ENCODE data around the gene MYO18B. TPM values are rescaled to one million over a fixed set of nuclear protein-coding genes. Genes with fewer than 3 reads are reported as not detected.

MYO18B gene
- total and polyA plus RNA-seq, 7 experiments from 2014 or later = 0.22 to 0.97 (median 0.42) TPM; not detected in 2

- no peak overlapping the region for H3K4me3 Mint-ChIP-seq
- ChIA-PET CTCF (no interaction called here), POLR2A (no interaction called here)
- no peaks in the 10 kb centered on the region for H3K4me1 Mint-ChIP-seq
- no peaks in the 10 kb centered on the region for H3K9me3 ChIP-seq (ENCODE audit: control insufficient read depth in 2 of 3, low read length in 3 of 3)
- no peak overlapping the region for H3K27ac ChIP-seq (ENCODE audit: low read depth, low read length)
- H3K4me3 ChIP-seq (ENCODE audit: low read length) = no peak overlapping the region
- peaks cover 18 to 42% (median 33%) of the 10 kb centered on the region in 5 donors for H3K27me3 Mint-ChIP-seq
- intact Hi-C loops (cut with micrococcal nuclease) = no loop called here
- ATAC-seq (no peak), DNase-seq (no peak)
- no peaks in the 10 kb centered on the region for H3K4me1 ChIP-seq (ENCODE audit: control insufficient read depth in 2 of 2, insufficient read depth in 2 of 2, low read length in 2 of 2)
- no peak overlapping the region for H3K27ac Mint-ChIP-seq
- H3K9me3 Mint-ChIP-seq = no peaks in the 10 kb centered on the region
- H3K36me3 ChIP-seq (ENCODE audit: control insufficient read depth in 2 of 3, insufficient read depth in 3 of 3, low read length in 3 of 3) = no peaks in the 10 kb centered on the region
- H3K27me3 ChIP-seq (ENCODE audit: control insufficient read depth in 2 of 2, insufficient read depth in 2 of 2, low read length in 2 of 2) = no peaks in the 10 kb centered on the region
- H3K36me3 Mint-ChIP-seq = no peaks in the 10 kb centered on the region
Observed at GRCh38 chr22:26066534-26066933, 324.5 kb downstream of the MYO18B start.

GRCh38 chr22:26068571-26068970, 326.6 kb downstream of the MYO18B start:
- no peak overlapping the region for H3K27ac ChIP-seq (ENCODE audit: low read depth, low read length)
- no peaks in the 10 kb centered on the region for H3K36me3 ChIP-seq (ENCODE audit: control insufficient read depth in 2 of 3, insufficient read depth in 3 of 3, low read length in 3 of 3)
- H3K9me3 ChIP-seq (ENCODE audit: control insufficient read depth in 2 of 3, low read length in 3 of 3) = no peaks in the 10 kb centered on the region
- intact Hi-C loops (cut with micrococcal nuclease) = no loop called here
- no peak for DNase-seq
- Mint-ChIP-seq H3K27ac (no peak overlapping the region), H3K27me3 (peaks cover 21 to 36% (median 27%) of the 10 kb centered on the region in 5 donors), H3K4me3 (no peak overlapping the region), H3K9me3 (peaks cover 0 to 2% (median 0%) of the 10 kb centered on the region in 11 donors), H3K36me3 (no peaks in the 10 kb centered on the region), H3K4me1 (no peaks in the 10 kb centered on the region)
- no peak for ATAC-seq
- ChIA-PET CTCF (no interaction called here), POLR2A (no interaction called here)
- H3K4me1 ChIP-seq (ENCODE audit: control insufficient read depth in 2 of 2, insufficient read depth in 2 of 2, low read length in 2 of 2) = no peaks in the 10 kb centered on the region
- no peaks in the 10 kb centered on the region for H3K27me3 ChIP-seq (ENCODE audit: control insufficient read depth in 2 of 2, insufficient read depth in 2 of 2, low read length in 2 of 2)
- H3K4me3 ChIP-seq (ENCODE audit: low read length) = no peak overlapping the region

DNA sequence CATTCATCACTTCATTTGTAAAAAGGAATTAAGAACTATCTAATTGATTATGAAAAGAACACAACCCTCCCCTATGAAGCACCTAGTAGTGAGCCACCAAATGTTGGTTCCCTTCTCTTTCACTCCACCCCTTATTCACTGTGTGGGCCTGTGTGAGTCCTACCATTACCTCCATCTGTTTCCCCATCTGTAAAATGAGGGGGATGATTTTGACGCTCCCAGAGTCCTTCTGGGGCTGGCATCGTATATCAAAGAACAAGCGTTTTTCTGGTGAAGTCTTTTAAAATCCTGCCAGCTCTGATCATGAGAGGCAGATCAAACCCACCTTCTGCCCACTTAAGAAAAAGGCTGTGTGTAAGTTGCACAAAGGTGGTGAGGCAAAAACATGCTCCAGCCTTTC, 330.6 kb downstream of the MYO18B start:
- H3K27me3 Mint-ChIP-seq = peaks cover 18 to 55% (median 36%) of the 10 kb centered on the region in 5 donors
- no peak overlapping the region for H3K4me3 ChIP-seq (ENCODE audit: low read length)
- no peaks in the 10 kb centered on the region for H3K4me1 Mint-ChIP-seq

DNA sequence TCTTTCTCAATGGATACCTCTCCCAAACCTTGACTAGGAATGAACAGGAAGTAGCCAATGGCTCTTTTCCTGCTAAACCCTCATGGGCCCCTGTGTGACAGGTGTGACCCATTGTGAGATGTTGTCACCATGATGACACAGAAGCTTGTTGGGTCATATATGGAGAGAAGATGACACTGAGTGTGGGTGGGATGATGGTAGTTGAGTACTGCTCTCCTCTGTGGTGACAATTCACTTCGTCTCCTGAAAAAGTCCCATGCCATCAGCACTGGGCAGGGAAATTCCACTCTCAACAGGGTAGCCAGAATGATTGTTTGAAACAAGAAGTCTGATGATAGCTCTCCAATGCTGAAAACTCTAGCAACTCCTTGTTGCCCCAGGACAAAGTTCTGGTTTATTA, 333.3 kb downstream of the MYO18B start:
- no peaks in the 10 kb centered on the region for H3K9me3 ChIP-seq (ENCODE audit: control insufficient read depth in 2 of 3, low read length in 3 of 3)
- H3K4me3 ChIP-seq (ENCODE audit: low read length) = no peak overlapping the region
- ChIA-PET CTCF (no interaction called here), POLR2A (no interaction called here)
- ATAC-seq (no peak), DNase-seq (no peak)
- H3K36me3 Mint-ChIP-seq = peaks cover 0 to 5% (median 0%) of the 10 kb centered on the region in 5 donors
- H3K4me1 Mint-ChIP-seq = no peaks in the 10 kb centered on the region
- no peak overlapping the region for H3K4me3 Mint-ChIP-seq
- H3K27me3 Mint-ChIP-seq = peaks cover 9 to 44% (median 36%) of the 10 kb centered on the region in 5 donors
- peaks cover 0 to 4% of the 10 kb centered on the region in 2 donors for H3K27me3 ChIP-seq (ENCODE audit: control insufficient read depth in 2 of 2, insufficient read depth in 2 of 2, low read length in 2 of 2)
- peaks cover 0 to 7% (median 0%) of the 10 kb centered on the region in 11 donors for H3K9me3 Mint-ChIP-seq
- H3K36me3 ChIP-seq (ENCODE audit: control insufficient read depth in 2 of 3, insufficient read depth in 3 of 3, low read length in 3 of 3) = no peaks in the 10 kb centered on the region
- H3K27ac ChIP-seq (ENCODE audit: low read depth, low read length) = no peak overlapping the region
- H3K4me1 ChIP-seq (ENCODE audit: control insufficient read depth in 2 of 2, insufficient read depth in 2 of 2, low read length in 2 of 2) = no peaks in the 10 kb centered on the region
- H3K27ac Mint-ChIP-seq = no peak overlapping the region
- intact Hi-C loops (cut with micrococcal nuclease) = no loop called here

More for the DNA sequence above, 330.6 kb downstream of the MYO18B start:
- Mint-ChIP-seq H3K36me3 (no peaks in the 10 kb centered on the region), H3K4me3 (no peak overlapping the region), H3K27ac (no peak overlapping the region), H3K9me3 (peaks cover 0 to 4% (median 0%) of the 10 kb centered on the region in 11 donors)
- H3K36me3 ChIP-seq (ENCODE audit: control insufficient read depth in 2 of 3, insufficient read depth in 3 of 3, low read length in 3 of 3) = no peaks in the 10 kb centered on the region
- ChIA-PET POLR2A (no interaction called here), CTCF (no interaction called here)
- no peak overlapping the region for H3K27ac ChIP-seq (ENCODE audit: low read depth, low read length)
- no peaks in the 10 kb centered on the region for H3K27me3 ChIP-seq (ENCODE audit: control insufficient read depth in 2 of 2, insufficient read depth in 2 of 2, low read length in 2 of 2)
- DNase-seq (no peak), ATAC-seq (no peak)
- H3K4me1 ChIP-seq (ENCODE audit: control insufficient read depth in 2 of 2, insufficient read depth in 2 of 2, low read length in 2 of 2) = no peaks in the 10 kb centered on the region
- H3K9me3 ChIP-seq (ENCODE audit: control insufficient read depth in 2 of 3, low read length in 3 of 3) = no peaks in the 10 kb centered on the region
- intact Hi-C loops (cut with micrococcal nuclease) = no loop called here

- Mint-ChIP-seq H3K27me3 (peaks cover 0 to 39% (median 27%) of the 10 kb centered on the region in 5 donors), H3K27ac (no peak overlapping the region), H3K4me1 (no peaks in the 10 kb centered on the region), H3K36me3 (peaks cover 0 to 9% (median 0%) of the 10 kb centered on the region in 5 donors), H3K9me3 (peaks cover 0 to 8% (median 0%) of the 10 kb centered on the region in 11 donors), H3K4me3 (no peak overlapping the region)
- Histone ChIP-seq H3K4me3 (ENCODE audit: low read length) (no peak overlapping the region), H3K27me3 (ENCODE audit: control insufficient read depth in 2 of 2, insufficient read depth in 2 of 2, low read length in 2 of 2) (peaks cover 0 to 4% of the 10 kb centered on the region in 2 donors), H3K27ac (ENCODE audit: low read depth, low read length) (no peak overlapping the region), H3K36me3 (ENCODE audit: control insufficient read depth in 2 of 3, insufficient read depth in 3 of 3, low read length in 3 of 3) (no peaks in the 10 kb centered on the region), H3K4me1 (ENCODE audit: control insufficient read depth in 2 of 2, insufficient read depth in 2 of 2, low read length in 2 of 2) (no peaks in the 10 kb centered on the region), H3K9me3 (ENCODE audit: control insufficient read depth in 2 of 3, low read length in 3 of 3) (no peaks in the 10 kb centered on the region)
- no peak for ATAC-seq
- POLR2A ChIA-PET = no interaction called here
- CTCF ChIA-PET = no interaction called here
- DNase-seq = no peak
- intact Hi-C loops (cut with micrococcal nuclease) = no loop called here
Observed at GRCh38 chr22:26079009-26079408, 337.0 kb downstream of the MYO18B start.

Other genes with a start within 250 kb of the MYO18B start
- 10 to 100 TPM in 2 of 5 experiments, 1 to 10 TPM in 3; 5.6 to 44.8 (median 6.5) TPM for gene GRK3, start 177.5 kb upstream of the MYO18B start, total RNA-seq
- gene GRK3, start 177.5 kb upstream of the MYO18B start, polyA plus RNA-seq = 1 to 10 TPM in 1 of 2 donors, under 1 TPM in 1; 0.69 to 1.0 TPM